Activated T-helper 2 cell treated with anti-CD3 and anti-CD28 coated beads, Interferon-gamma antibody, Interleukin-2, Interleukin-4, amounts not matched to agents 10 μg/mL and 5 μg/mL and 100 μg/mL, durations not matched to agents 14 hours and 24 hours and 36 hours (primary cell): ENCODE measurements around the gene PSKH1. TPM values are rescaled to one million over a fixed set of nuclear protein-coding genes. Genes with fewer than 3 reads are reported as not detected.

Experiments used
- total RNA-seq: library from RNA; stranded (reverse); gene quantifications from 2 replicates; pipeline ENCODE4 v1.2.3, GENCODE V29; 2022

PSKH1 gene
- total RNA-seq, 1 donor from 2014 or later = 15.5 TPM

Other genes starting within 250 kb of the PSKH1 start
- gene CARMIL2, start 248.1 kb upstream of the PSKH1 start, total RNA-seq = 197 and 206 TPM in 2 replicates
- gene ACD, start 233.0 kb upstream of the PSKH1 start, total RNA-seq = 48.9 and 57.4 TPM in 2 replicates
- 10.7 and 11.5 TPM in 2 replicates for gene PARD6A, start 232.3 kb upstream of the PSKH1 start, total RNA-seq
- gene ENKD1, start 226.5 kb upstream of the PSKH1 start, total RNA-seq = 8.1 and 9.2 TPM in 2 replicates
- gene C16orf86, start 226.4 kb upstream of the PSKH1 start, total RNA-seq = 1.4 and 1.8 TPM in 2 replicates
- 17.0 and 18.3 TPM in 2 replicates for gene GFOD2, start 173.9 kb upstream of the PSKH1 start, total RNA-seq
- gene RANBP10, start 86.7 kb upstream of the PSKH1 start, total RNA-seq = 16.5 and 17.3 TPM in 2 replicates
- gene TSNAXIP1, start 86.4 kb upstream of the PSKH1 start, total RNA-seq = 0.51 and 1.0 TPM in 2 replicates
- 43.0 and 45.1 TPM in 2 replicates for gene THAP11, start 50.9 kb upstream of the PSKH1 start, total RNA-seq
- gene NUTF2, start 46.3 kb upstream of the PSKH1 start, total RNA-seq = 165 and 177 TPM in 2 replicates
- gene CENPT, start 45.6 kb upstream of the PSKH1 start, total RNA-seq = 38.6 and 50.1 TPM in 2 replicates
- 102 and 105 TPM in 2 replicates for gene EDC4, start 20.2 kb upstream of the PSKH1 start, total RNA-seq
- not detected in 2 replicates for gene NRN1L, start 8.4 kb upstream of the PSKH1 start, total RNA-seq
- 5.6 and 6.0 TPM in 2 replicates for gene CTRL, start 38.6 kb downstream of the PSKH1 start, total RNA-seq
- gene PSMB10, start 43.6 kb downstream of the PSKH1 start, total RNA-seq = 238 and 243 TPM in 2 replicates
- 20.0 and 22.0 TPM in 2 replicates for gene LCAT, start 50.9 kb downstream of the PSKH1 start, total RNA-seq
- gene SLC12A4, start 75.4 kb downstream of the PSKH1 start, total RNA-seq = 46.2 and 47.1 TPM in 2 replicates
- not detected in 2 replicates for gene DPEP3, start 87.2 kb downstream of the PSKH1 start, total RNA-seq
- gene DPEP2, start 106.2 kb downstream of the PSKH1 start, total RNA-seq = 3.7 and 4.3 TPM in 2 replicates
- gene DPEP2NB, start 122.7 kb downstream of the PSKH1 start, total RNA-seq = not detected in 2 replicates
- 19.3 TPM in 2 replicates for gene DDX28, start 130.0 kb downstream of the PSKH1 start, total RNA-seq
- gene DUS2, start 130.0 kb downstream of the PSKH1 start, total RNA-seq = 31.2 and 34.3 TPM in 2 replicates
- gene NFATC3, start 192.1 kb downstream of the PSKH1 start, total RNA-seq = 136 and 146 TPM in 2 replicates